ENCODE results near the gene CASZ1.

DNA sequence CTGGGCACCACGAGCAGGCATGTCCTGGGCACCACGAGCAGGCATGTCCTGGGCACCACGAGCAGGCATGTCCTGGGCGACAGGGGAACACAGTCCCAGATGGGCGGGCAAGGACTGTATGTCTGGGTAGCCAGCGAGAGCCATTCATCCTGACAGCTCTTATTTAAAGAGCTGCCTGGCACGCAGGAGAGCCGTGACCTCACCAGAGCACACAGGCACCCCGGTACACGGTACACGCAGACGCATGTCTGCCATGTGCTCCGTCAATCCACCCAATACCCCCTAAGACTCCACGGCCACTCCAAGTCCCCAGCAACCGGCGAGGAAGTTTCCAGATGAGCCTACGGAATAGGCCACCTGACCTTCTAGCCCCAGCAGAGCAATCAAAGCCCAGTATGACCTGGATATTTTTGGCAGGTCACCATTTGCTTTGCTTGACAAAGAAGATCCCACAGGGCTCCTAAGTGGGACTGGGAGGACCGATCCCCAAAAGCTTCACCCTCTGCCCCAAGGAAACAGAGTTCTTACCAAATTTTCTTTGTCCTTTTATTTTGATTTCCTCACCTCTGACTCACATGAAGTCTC lies 51.7 kb downstream of the CASZ1 start:
- TF ChIP-seq CEBPB (IDR thresholded peaks at IDR 0.05) (no peak), NFIC (IDR thresholded peaks at IDR 0.05) (no peak), YY1 (IDR thresholded peaks at IDR 0.05; ENCODE audit: low read depth) (no peak), TAF1 (IDR thresholded peaks at IDR 0.05; ENCODE audit: low read depth) (no peak)
- TF ChIP-seq, protein P1, sequence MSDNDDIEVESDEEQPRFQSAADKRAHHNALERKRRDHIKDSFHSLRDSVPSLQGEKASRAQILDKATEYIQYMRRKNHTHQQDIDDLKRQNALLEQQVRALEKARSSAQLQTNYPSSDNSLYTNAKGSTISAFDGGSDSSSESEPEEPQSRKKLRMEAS (IDR thresholded peaks at IDR 0.05): no peak
- TF ChIP-seq, protein P2, sequence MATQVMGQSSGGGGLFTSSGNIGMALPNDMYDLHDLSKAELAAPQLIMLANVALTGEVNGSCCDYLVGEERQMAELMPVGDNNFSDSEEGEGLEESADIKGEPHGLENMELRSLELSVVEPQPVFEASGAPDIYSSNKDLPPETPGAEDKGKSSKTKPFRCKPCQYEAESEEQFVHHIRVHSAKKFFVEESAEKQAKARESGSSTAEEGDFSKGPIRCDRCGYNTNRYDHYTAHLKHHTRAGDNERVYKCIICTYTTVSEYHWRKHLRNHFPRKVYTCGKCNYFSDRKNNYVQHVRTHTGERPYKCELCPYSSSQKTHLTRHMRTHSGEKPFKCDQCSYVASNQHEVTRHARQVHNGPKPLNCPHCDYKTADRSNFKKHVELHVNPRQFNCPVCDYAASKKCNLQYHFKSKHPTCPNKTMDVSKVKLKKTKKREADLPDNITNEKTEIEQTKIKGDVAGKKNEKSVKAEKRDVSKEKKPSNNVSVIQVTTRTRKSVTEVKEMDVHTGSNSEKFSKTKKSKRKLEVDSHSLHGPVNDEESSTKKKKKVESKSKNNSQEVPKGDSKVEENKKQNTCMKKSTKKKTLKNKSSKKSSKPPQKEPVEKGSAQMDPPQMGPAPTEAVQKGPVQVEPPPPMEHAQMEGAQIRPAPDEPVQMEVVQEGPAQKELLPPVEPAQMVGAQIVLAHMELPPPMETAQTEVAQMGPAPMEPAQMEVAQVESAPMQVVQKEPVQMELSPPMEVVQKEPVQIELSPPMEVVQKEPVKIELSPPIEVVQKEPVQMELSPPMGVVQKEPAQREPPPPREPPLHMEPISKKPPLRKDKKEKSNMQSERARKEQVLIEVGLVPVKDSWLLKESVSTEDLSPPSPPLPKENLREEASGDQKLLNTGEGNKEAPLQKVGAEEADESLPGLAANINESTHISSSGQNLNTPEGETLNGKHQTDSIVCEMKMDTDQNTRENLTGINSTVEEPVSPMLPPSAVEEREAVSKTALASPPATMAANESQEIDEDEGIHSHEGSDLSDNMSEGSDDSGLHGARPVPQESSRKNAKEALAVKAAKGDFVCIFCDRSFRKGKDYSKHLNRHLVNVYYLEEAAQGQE (IDR thresholded peaks at IDR 0.05; ENCODE audit: low read depth): no peak

Data from Ishikawa (cell line).